GM10847 (cell line): ENCODE data around the gene UGT3A2.

Experiments used
- POLR2A ChIP-seq: IDR thresholded peaks from 2 replicates; pipeline ENCODE4 v1.6.1; 2011; ENCODE audit not compliant: insufficient read length; ENCODE audit errors: extremely low read depth

UGT3A2 gene

GRCh38 chr5:36033047-36033446 is 33.6 kb downstream of the UGT3A2 start:
- no peak for TF ChIP-seq POLR2A

GRCh38 chr5:36031223-36031622 is 35.5 kb downstream of the UGT3A2 start:
- no peak for TF ChIP-seq POLR2A

GRCh38 chr5:36029914-36030313 is 36.8 kb downstream of the UGT3A2 start:
- no peak for TF ChIP-seq POLR2A

GRCh38 chr5:36028816-36029465 is 37.7 kb downstream of the UGT3A2 start:
- no peak for TF ChIP-seq POLR2A

GRCh38 chr5:36027711-36028110 is 39.0 kb downstream of the UGT3A2 start:
- no peak for TF ChIP-seq POLR2A

- TF ChIP-seq POLR2A = no peak
Measured at GRCh38 chr5:36026706-36027465, 39.8 kb downstream of the UGT3A2 start.

GRCh38 chr5:36017622-36018021 is 49.1 kb downstream of the UGT3A2 start:
- TF ChIP-seq POLR2A = no peak

- no peak for TF ChIP-seq POLR2A
Measured at GRCh38 chr5:36017004-36017403, 49.7 kb downstream of the UGT3A2 start.

GRCh38 chr5:36013182-36013581 is 53.5 kb downstream of the UGT3A2 start:
- TF ChIP-seq POLR2A = no peak

GRCh38 chr5:36009698-36010097 is 57.0 kb downstream of the UGT3A2 start:
- TF ChIP-seq POLR2A = no peak

- TF ChIP-seq POLR2A = no peak
Measured at GRCh38 chr5:36007366-36007765, 59.3 kb downstream of the UGT3A2 start.

GRCh38 chr5:36006163-36006562 is 60.5 kb downstream of the UGT3A2 start:
- TF ChIP-seq POLR2A = no peak

GRCh38 chr5:36001032-36001431 is 65.7 kb downstream of the UGT3A2 start:
- no peak for TF ChIP-seq POLR2A

GRCh38 chr5:35999547-35999946 is 67.1 kb downstream of the UGT3A2 start:
- TF ChIP-seq POLR2A = no peak

- TF ChIP-seq POLR2A = no peak
Measured at GRCh38 chr5:35996076-35996475, 70.6 kb downstream of the UGT3A2 start.

GRCh38 chr5:35990941-35991611 is 75.6 kb downstream of the UGT3A2 start, which contains the start of gene UGT3A1:
TSS of gene UGT3A1 (minus strand) at chr5:35991390. CDS start at chr5:35991240, 150 bp downstream.
- no peak for TF ChIP-seq POLR2A
